SK-N-MC (cell line): Measurements from ENCODE around the gene PRPSAP1.

Experiments used
- EZH2 ChIP-seq: fragments of 200-600 bp; sonication (generic); IDR thresholded peaks from one replicate; pipeline ENCODE4 v1.6.1; 2017; ENCODE audit warnings: antibody characterized with exemption
- POLR2AphosphoS5 ChIP-seq: IDR thresholded peaks from 2 replicates; pipeline ENCODE4 v1.6.1; 2012; ENCODE audit warnings: mild to moderate bottlenecking, low read depth, low read length, borderline replicate concordance

GRCh38 chr17:76341301-76341700 lies 12.4 kb downstream of the PRPSAP1 start:
- TF ChIP-seq POLR2AphosphoS5: no peak
- TF ChIP-seq EZH2: no peak
